K562 (cell line): ENCODE data around the gene BIRC6.

Experiments used
- ATF2 ChIP-seq: sonication (generic); formaldehyde crosslinking; IDR thresholded peaks from 2 replicates; pipeline ENCODE4 v1.8.1; 2022; ENCODE audit warnings: missing genetic modification reagents
- CTCF ChIP-seq, 3 experiments: IDR thresholded peaks in 2 of 3; conservative IDR thresholded peaks in 1 of 3; 2 replicates each; pipeline ENCODE4 v1.5.1; 2011 to 2012; ENCODE audit warnings: low read length in 3 of 3, mild to moderate bottlenecking in 3 of 3, control low read depth in 2 of 3, improper control_type of control experiment in 1 of 3, inconsistent platforms in 1 of 3, low read depth in 1 of 3, mixed read lengths in 1 of 3, moderate library complexity in 1 of 3; ENCODE audit not compliant: insufficient read depth in 2 of 3
- EP300 ChIP-seq: IDR thresholded peaks from 2 replicates; pipeline ENCODE4 v1.6.1; 2012; ENCODE audit warnings: low read length, improper control_type of control experiment
- GABPA ChIP-seq: fragments of 200-800 bp; sonication (Bioruptor generic); conservative IDR thresholded peaks from 2 replicates; pipeline ENCODE4 v1.6.1; 2016; ENCODE audit warnings: low read depth, missing genetic modification characterization, missing compliant biosample characterization
- GATA2 ChIP-seq: sonication (generic); formaldehyde crosslinking; IDR thresholded peaks from 2 replicates; pipeline ENCODE4 v1.4.0; 2020; ENCODE audit warnings: mild to moderate bottlenecking, missing genetic modification reagents
- LEF1 ChIP-seq: fragments of 450-650 bp; IDR thresholded peaks from 2 replicates; pipeline ENCODE4 v1.6.1; 2016; ENCODE audit warnings: mild to moderate bottlenecking
- MAFK ChIP-seq: IDR thresholded peaks from 2 replicates; pipeline ENCODE4 v1.6.1; 2011; ENCODE audit warnings: low read length, improper control_type of control experiment
- NUFIP1 ChIP-seq: fragments of 450-650 bp; IDR thresholded peaks from 2 replicates; pipeline ENCODE4 v1.6.1; 2018; ENCODE audit not compliant: partially characterized antibody
- SMC3 ChIP-seq: conservative IDR thresholded peaks from 2 replicates; pipeline ENCODE4 v1.6.1; 2011; ENCODE audit warnings: low read depth, low read length, improper control_type of control experiment; ENCODE audit not compliant: insufficient read depth
- TAF1 ChIP-seq: IDR thresholded peaks from 2 replicates; pipeline ENCODE4 v1.6.1; 2011; ENCODE audit warnings: mild to moderate bottlenecking, low read length, moderate library complexity; ENCODE audit not compliant: insufficient read depth, control insufficient read depth, severe bottlenecking; ENCODE audit errors: extremely low read depth
- USF1 ChIP-seq: sonication (generic); formaldehyde crosslinking; IDR thresholded peaks from 2 replicates; pipeline ENCODE4 v1.9.0; 2022; ENCODE audit warnings: mild to moderate bottlenecking, missing genetic modification reagents
- ZBTB40 ChIP-seq, 2 experiments: fragments of 450-650 bp in 1 of 2; sonication (generic) in 1 of 2; formaldehyde crosslinking in 1 of 2; IDR thresholded peaks; 2 replicates each; pipeline versions ENCODE4 v1.7.1 to v1.9.0; 2016 to 2022; ENCODE audit warnings: inconsistent platforms in 1 of 2, mild to moderate bottlenecking in 1 of 2, missing genetic modification reagents in 1 of 2
- ZNF717 ChIP-seq: fragments of 250-450 bp; sonication (Bioruptor Pico); IDR thresholded peaks from 2 replicates; pipeline ENCODE4 v1.5.0; 2021

- TF ChIP-seq NUFIP1: no peak
- no peak for TF ChIP-seq CTCF (IDR thresholded peaks at IDR 0.05 in 2 of 3, conservative IDR thresholded peaks at IDR 0.05 in 1 of 3; ENCODE audit: insufficient read depth in 2 of 3, low read depth in 1 of 3, low read length in 3 of 3)
- no peak for TF ChIP-seq TAF1
- no peak for TF ChIP-seq GATA2 (CRISPR knock-in tag)
- no peak for TF ChIP-seq MAFK
- no peak for TF ChIP-seq USF1
- no peak for TF ChIP-seq SMC3
- no peak for TF ChIP-seq ZNF717 (CRISPR knock-in tag)
- no peak for TF ChIP-seq ZBTB40 (IDR thresholded peaks at IDR 0.05)
- TF ChIP-seq ZBTB40 (CRISPR knock-in tag; IDR thresholded peaks at IDR 0.05): no peak
- no peak for TF ChIP-seq EP300
- no peak for TF ChIP-seq GABPA (tag)
- no peak for TF ChIP-seq LEF1
- no peak for TF ChIP-seq ATF2 (CRISPR knock-in tag)
Observed at GRCh38 chr2:32633040-32633439, 276.2 kb downstream of the BIRC6 start.
